Keratinocyte (primary cell): ENCODE results near the gene PAPPA. TPM values are rescaled to one million over a fixed set of nuclear protein-coding genes. Genes with fewer than 3 reads are reported as not detected.

Experiments
- DNase-seq: peaks from one replicate; pipeline ENCODE4 v3.0.0-alpha.2; 2011; ENCODE audit warnings: low read depth, missing footprints, low spot score
- FAIRE-seq: peaks from 2 replicates; lab custom pipeline; 2011; peaks lifted over from hg19 to GRCh38; lab: Jason Lieb, UNC
- H2AFZ ChIP-seq: 2 replicates; pipeline ENCODE4 v1.6.0; 2012; ENCODE audit warnings: low read length, control low read depth, inconsistent platforms; ENCODE audit not compliant: control insufficient read depth
- H3K27ac ChIP-seq: 2 replicates; pipeline ENCODE4 v1.5.1; 2011; ENCODE audit warnings: low read length; ENCODE audit not compliant: control insufficient read depth, insufficient read depth
- H3K27me3 ChIP-seq: 3 replicates; pipeline ENCODE4 v1.6.0; 2011; ENCODE audit warnings: low read length; ENCODE audit not compliant: control insufficient read depth, insufficient read depth; ENCODE audit errors: extremely low read depth
- H3K36me3 ChIP-seq, 2 experiments: 2 replicates in 1 of 2; 3 replicates in 1 of 2; pipeline ENCODE4 v1.5.1; 2011; ENCODE audit warnings: low read length in 2 of 2, mild to moderate bottlenecking in 1 of 2; ENCODE audit not compliant: control insufficient read depth in 2 of 2, insufficient read depth in 2 of 2; ENCODE audit errors: extremely low read depth in 1 of 2
- H3K4me1 ChIP-seq: 3 replicates; pipeline ENCODE4 v1.5.1; 2011; ENCODE audit warnings: low read length; ENCODE audit not compliant: control insufficient read depth, insufficient read depth; ENCODE audit errors: extremely low read depth
- H3K4me2 ChIP-seq: 3 replicates; pipeline ENCODE4 v1.6.0; 2011; ENCODE audit warnings: low read depth, low read length; ENCODE audit not compliant: control insufficient read depth, insufficient read depth; ENCODE audit errors: extremely low read depth
- H3K4me3 ChIP-seq, 3 experiments: fragments of 200-600 bp in 1 of 3; sonication (generic) in 1 of 3; 2 replicates in 2 of 3; 3 replicates in 1 of 3; pipeline ENCODE4 v1.5.1; 2011 to 2016; ENCODE audit warnings: low read length in 3 of 3, mild to moderate bottlenecking in 3 of 3, control low read depth in 2 of 3, inconsistent platforms in 1 of 3, low read depth in 1 of 3, mixed read lengths in 1 of 3, mixed run types in 1 of 3, moderate library complexity in 1 of 3; ENCODE audit not compliant: control insufficient read depth in 2 of 3, insufficient read depth in 2 of 3; ENCODE audit errors: extremely low read depth in 1 of 3
- H3K79me2 ChIP-seq: 2 replicates; pipeline ENCODE4 v1.6.0; 2012; ENCODE audit warnings: low read length; ENCODE audit not compliant: control insufficient read depth, insufficient read depth
- H3K9ac ChIP-seq: 3 replicates; pipeline ENCODE4 v1.6.0; 2011; ENCODE audit warnings: low read length; ENCODE audit not compliant: control insufficient read depth, insufficient read depth; ENCODE audit errors: extremely low read depth
- H3K9me1 ChIP-seq: 3 replicates; pipeline ENCODE4 v1.6.0; 2011; ENCODE audit warnings: low read length; ENCODE audit not compliant: control insufficient read depth, insufficient read depth; ENCODE audit errors: extremely low read depth
- H3K9me3 ChIP-seq: 2 replicates; pipeline ENCODE4 v1.5.1; 2012; ENCODE audit warnings: low read depth, low read length; ENCODE audit not compliant: control insufficient read depth
- H4K20me1 ChIP-seq: 3 replicates; pipeline ENCODE4 v1.6.0; 2011; ENCODE audit warnings: low read length; ENCODE audit not compliant: control insufficient read depth, insufficient read depth; ENCODE audit errors: extremely low read depth
- CTCF ChIP-seq, 3 experiments: IDR thresholded peaks in 1 of 3; conservative IDR thresholded peaks in 1 of 3; optimal IDR thresholded peaks in 1 of 3; 2 replicates in 2 of 3; 3 replicates in 1 of 3; pipeline versions ENCODE3 to v1.5.1; 2011; ENCODE audit warnings: low read length in 3 of 3, mild to moderate bottlenecking in 3 of 3, moderate library complexity in 2 of 3, control low read depth in 1 of 3, inconsistent platforms in 1 of 3; ENCODE audit not compliant: insufficient read depth in 2 of 3; ENCODE audit errors: extremely low read depth in 1 of 3
- EZH2 ChIP-seq: IDR thresholded peaks from one replicate; pipeline ENCODE4 v1.6.1; 2012; ENCODE audit warnings: inconsistent platforms, mild to moderate bottlenecking, low read length, moderate library complexity
- dilution Hi-C: fragments of 300-500 bp; cut with MboI; formaldehyde crosslinking; loops from one replicate; pipeline ENCODE4 v1.7.0; 2020; ENCODE audit warnings: low sequenced_read_pairs; ENCODE audit not compliant: extremely low pct_ligation_motif_present
- polyA plus RNA-seq, 5 experiments: library from polyadenylated mRNA; depleted of rRNA in 3 of 5; stranded (reverse) in 3 of 5; stranded (forward) in 1 of 5; unstranded in 1 of 5; fragments of >200 nt; gene quantifications; 1 replicate in 1 of 5; 2 replicates in 3 of 5; 3 replicates in 1 of 5; pipeline versions ENCODE4 v1.2.1 to v1.2.3, GENCODE V29; 2011 to 2012; ENCODE audit warnings: missing spikeins in 2 of 5, low read depth in 1 of 5, low replicate concordance in 1 of 5

The PAPPA gene
- polyA plus RNA-seq, 1 donor (not counting 4 experiments of a cell fraction or from before 2014, with no cell fraction given), result 0.77 TPM

DNA sequence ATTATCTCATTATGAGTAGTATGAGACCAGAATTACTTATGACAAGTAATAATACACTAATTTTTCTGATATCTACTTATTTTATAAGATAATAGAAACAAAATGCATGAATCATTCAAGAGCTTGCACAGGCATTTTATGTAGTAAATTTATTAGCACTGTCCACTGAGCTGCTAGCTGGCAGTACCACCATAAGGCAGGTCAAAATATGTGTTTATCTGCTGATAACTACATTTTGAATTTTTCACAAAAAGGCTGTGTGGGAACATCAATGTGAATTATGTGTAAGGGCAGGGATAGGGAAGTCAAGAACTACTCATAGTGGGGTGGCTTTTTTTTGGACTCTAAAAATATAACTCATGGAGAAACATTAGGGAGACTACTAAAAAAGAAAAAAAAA, 249.6 kb downstream of the PAPPA start:
- Histone ChIP-seq H3K4me1 (no peaks in the 10 kb centered on the region), H3K9me1 (no peaks in the 10 kb centered on the region), H3K4me3 (no peak overlapping the region), H4K20me1 (no peaks in the 10 kb centered on the region), H3K27ac (no peak overlapping the region), H3K79me2 (no peaks in the 10 kb centered on the region), H3K9me3 (no peaks in the 10 kb centered on the region), H3K9ac (no peak overlapping the region), H2AFZ (no peak overlapping the region), H3K36me3 (no peaks in the 10 kb centered on the region), H3K4me2 (no peak overlapping the region), H3K27me3 (no peaks in the 10 kb centered on the region)
- no peak for TF ChIP-seq EZH2
- TF ChIP-seq CTCF (optimal IDR thresholded peaks at IDR 0.05 in 1 of 3, IDR thresholded peaks at IDR 0.05 in 1 of 3, conservative IDR thresholded peaks at IDR 0.05 in 1 of 3; ENCODE audit: extremely low read depth in 1 of 3, insufficient read depth in 2 of 3, low read length in 3 of 3), result no peak
- FAIRE-seq (no peak), DNase-seq (no peak)
- dilution Hi-C loops, result no loop called here

DNA sequence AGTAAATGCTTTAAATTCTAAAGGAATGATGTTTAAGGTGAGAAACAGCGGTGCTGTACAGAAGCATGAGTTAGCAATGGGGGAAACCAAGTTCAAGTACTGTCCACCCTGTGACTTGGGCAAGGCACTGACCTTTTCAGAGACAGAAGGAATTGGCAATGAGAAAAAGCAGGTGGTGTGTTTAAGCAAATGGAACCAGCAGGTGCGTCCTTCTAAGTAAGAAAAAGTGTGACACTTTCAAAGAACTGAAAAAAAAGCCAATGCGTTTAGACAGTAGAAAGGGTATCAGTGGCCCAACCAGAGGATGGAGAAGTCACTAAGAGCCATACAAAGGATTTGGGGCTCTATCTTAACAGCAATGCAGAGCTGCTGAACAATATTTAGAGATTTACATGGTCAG, 250.6 kb downstream of the PAPPA start:
- H3K9me3 ChIP-seq, result no peaks in the 10 kb centered on the region
- no peaks in the 10 kb centered on the region for H4K20me1 ChIP-seq
- TF ChIP-seq CTCF (optimal IDR thresholded peaks at IDR 0.05 in 1 of 3, IDR thresholded peaks at IDR 0.05 in 1 of 3, conservative IDR thresholded peaks at IDR 0.05 in 1 of 3; ENCODE audit: extremely low read depth in 1 of 3, insufficient read depth in 2 of 3, low read length in 3 of 3) (no peak), EZH2 (no peak)
- DNase-seq (no peak), FAIRE-seq (no peak)
- H3K4me3 ChIP-seq, result no peak overlapping the region
- dilution Hi-C loops, result no loop called here
- no peaks in the 10 kb centered on the region for H3K36me3 ChIP-seq
- no peaks in the 10 kb centered on the region for H3K4me1 ChIP-seq
- H3K27ac ChIP-seq, result no peak overlapping the region
- H3K27me3 ChIP-seq, result no peaks in the 10 kb centered on the region
- H3K9me1 ChIP-seq, result no peaks in the 10 kb centered on the region
- H3K79me2 ChIP-seq, result no peaks in the 10 kb centered on the region
- H3K9ac ChIP-seq, result no peak overlapping the region
- no peak overlapping the region for H2AFZ ChIP-seq
- no peak overlapping the region for H3K4me2 ChIP-seq
